GM23338 (cell line): ENCODE measurements around the gene CWC22. TPM values are rescaled to one million over a fixed set of nuclear protein-coding genes. Genes with fewer than 3 reads are reported as not detected.

ENCODE experiments used
- ATAC-seq: fragments of 200-7000 bp; cut with Tn5 transposase; 3 replicates; pipeline ENCODE4 v1.9.1; 2020
- DNase-seq: peaks from one replicate; pipeline ENCODE4 v3.0.0-alpha.2; 2015; ENCODE audit warnings: low spot score
- H2AFZ ChIP-seq: fragments of 200-600 bp; sonication (generic); 2 replicates; pipeline ENCODE4 v1.8.0; 2016; ENCODE audit warnings: antibody characterized with exemption, mild to moderate bottlenecking, moderate library complexity
- H3F3A ChIP-seq: fragments of 200-600 bp; sonication (generic); replicated peaks from 2 replicates; pipeline ENCODE4 v1.8.0; 2017; ENCODE audit warnings: antibody characterized with exemption, mixed run types, low read depth
- H3K27ac ChIP-seq: fragments of 200-600 bp; sonication (generic); 2 replicates; pipeline ENCODE4 v1.6.1; 2016; ENCODE audit warnings: low read depth
- H3K27me3 ChIP-seq: fragments of 200-600 bp; sonication (generic); 2 replicates; pipeline ENCODE4 v1.8.0; 2016; ENCODE audit warnings: mild to moderate bottlenecking, mixed run types, moderate library complexity; ENCODE audit not compliant: insufficient read depth
- H3K36me3 ChIP-seq: fragments of 200-600 bp; sonication (generic); 2 replicates; pipeline ENCODE4 v1.8.0; 2016; ENCODE audit warnings: mild to moderate bottlenecking; ENCODE audit not compliant: insufficient read depth
- H3K4me1 ChIP-seq: fragments of 200-600 bp; sonication (generic); 2 replicates; pipeline ENCODE4 v1.8.0; 2016; ENCODE audit warnings: mild to moderate bottlenecking, moderate library complexity; ENCODE audit not compliant: insufficient read depth
- H3K4me2 ChIP-seq: fragments of 200-600 bp; sonication (generic); 2 replicates; pipeline ENCODE4 v1.7.1; 2017; ENCODE audit warnings: mixed run types
- H3K4me3 ChIP-seq: fragments of 200-600 bp; sonication (generic); 2 replicates; pipeline ENCODE4 v1.6.1; 2016; ENCODE audit warnings: mixed run types
- H3K79me2 ChIP-seq: fragments of 200-600 bp; sonication (generic); replicated peaks from 2 replicates; pipeline ENCODE4 v1.8.0; 2017; ENCODE audit warnings: mild to moderate bottlenecking; ENCODE audit not compliant: insufficient read depth
- H3K9me2 ChIP-seq: fragments of 200-600 bp; sonication (generic); 2 replicates; pipeline ENCODE4 v1.8.0; 2017; ENCODE audit not compliant: insufficient read depth
- H4K20me1 ChIP-seq: fragments of 200-600 bp; sonication (generic); replicated peaks from 2 replicates; pipeline ENCODE4 v1.8.0; 2017; ENCODE audit warnings: mild to moderate bottlenecking; ENCODE audit not compliant: insufficient read depth
- H3K27ac Mint-ChIP-seq: 2 replicates; pipeline ENCODE4 v1.8.0; 2020; ENCODE audit warnings: inconsistent platforms, mild to moderate bottlenecking, moderate library complexity, mixed read lengths
- H3K27me3 Mint-ChIP-seq: 3 replicates; pipeline ENCODE4 v1.8.0; 2022; ENCODE audit warnings: low read depth, mild to moderate bottlenecking, moderate library complexity, mixed read lengths, inconsistent platforms; ENCODE audit not compliant: insufficient read depth, poor library complexity
- H3K36me3 Mint-ChIP-seq: 3 replicates; pipeline ENCODE4 v1.8.0; 2021; ENCODE audit warnings: low read depth, mild to moderate bottlenecking, inconsistent platforms, moderate library complexity, mixed read lengths
- H3K4me1 Mint-ChIP-seq: 3 replicates; pipeline ENCODE4 v1.8.0; 2020; ENCODE audit warnings: mild to moderate bottlenecking, inconsistent platforms, mixed read lengths
- H3K4me3 Mint-ChIP-seq: 3 replicates; pipeline ENCODE4 v1.8.0; 2021; ENCODE audit warnings: moderate library complexity, mild to moderate bottlenecking, inconsistent platforms, mixed read lengths
- H3K9me3 Mint-ChIP-seq: 3 replicates; pipeline ENCODE4 v1.8.0; 2020; ENCODE audit warnings: moderate library complexity, mild to moderate bottlenecking, inconsistent platforms, mixed read lengths
- CREB1 ChIP-seq: fragments of 250-450 bp; sonication (Bioruptor Pico); IDR thresholded peaks from 2 replicates; pipeline ENCODE4 v1.5.0; 2020; ENCODE audit warnings: low read depth, mild to moderate bottlenecking, moderate library complexity
- EZH2 ChIP-seq: fragments of 200-600 bp; sonication (generic); IDR thresholded peaks from one replicate; pipeline ENCODE4 v1.8.0; 2017; ENCODE audit warnings: antibody characterized with exemption, mild to moderate bottlenecking, low read depth; ENCODE audit not compliant: unreplicated experiment
- EZH2phosphoT487 ChIP-seq: fragments of 200-600 bp; sonication (generic); IDR thresholded peaks from one replicate; pipeline ENCODE4 v1.8.1; 2018; ENCODE audit warnings: antibody characterized with exemption; ENCODE audit not compliant: unreplicated experiment
- JUNB ChIP-seq: IDR thresholded peaks from one replicate; pipeline ENCODE4 v1.6.1; 2016; ENCODE audit warnings: antibody characterized with exemption; ENCODE audit not compliant: unreplicated experiment
- NANOG ChIP-seq: IDR thresholded peaks from 2 replicates; pipeline ENCODE4 v1.6.1; 2016; ENCODE audit warnings: antibody characterized with exemption, borderline replicate concordance
- ZNF114 ChIP-seq: fragments of 250-450 bp; sonication (Bioruptor Pico); IDR thresholded peaks from 2 replicates; pipeline ENCODE4 v1.5.0; 2020; ENCODE audit warnings: mild to moderate bottlenecking, moderate library complexity
- ZNF331 ChIP-seq: fragments of 250-450 bp; sonication (Bioruptor Pico); IDR thresholded peaks from 2 replicates; pipeline ENCODE4 v1.5.0; 2020; ENCODE audit warnings: low read depth, mild to moderate bottlenecking, moderate library complexity
- polyA plus RNA-seq: library from polyadenylated mRNA; unstranded; fragments of >200 nt; fragmentation: Nextera tagmentation; extraction: Ambion mirVana; gene quantifications from 2 replicates; pipeline ENCODE4 v1.2.1, GENCODE V29; 2016
- total RNA-seq: library from RNA; depleted of rRNA; stranded (reverse); fragments of >200 nt; shearing (Covaris generic); gene quantifications from 2 replicates; pipeline ENCODE4 v1.2.3, GENCODE V29; 2014
- TF ChIP-seq, protein P1 (sequence below): fragments of 250-450 bp; sonication (Bioruptor Pico); IDR thresholded peaks from 2 replicates; pipeline ENCODE4 v1.5.0; 2020; ENCODE audit warnings: mild to moderate bottlenecking, moderate library complexity
- TF ChIP-seq, protein P2 (sequence below): IDR thresholded peaks from 2 replicates; pipeline ENCODE4 v1.6.1; 2016; ENCODE audit warnings: antibody characterized with exemption
- TF ChIP-seq, protein P3 (sequence below): IDR thresholded peaks from one replicate; pipeline ENCODE4 v1.6.1; 2018; ENCODE audit warnings: antibody characterized with exemption; ENCODE audit not compliant: unreplicated experiment

Gene CWC22
- total and polyA plus RNA-seq, 2 experiments from 2014 or later, result 36.0 to 38.3 TPM

DNA sequence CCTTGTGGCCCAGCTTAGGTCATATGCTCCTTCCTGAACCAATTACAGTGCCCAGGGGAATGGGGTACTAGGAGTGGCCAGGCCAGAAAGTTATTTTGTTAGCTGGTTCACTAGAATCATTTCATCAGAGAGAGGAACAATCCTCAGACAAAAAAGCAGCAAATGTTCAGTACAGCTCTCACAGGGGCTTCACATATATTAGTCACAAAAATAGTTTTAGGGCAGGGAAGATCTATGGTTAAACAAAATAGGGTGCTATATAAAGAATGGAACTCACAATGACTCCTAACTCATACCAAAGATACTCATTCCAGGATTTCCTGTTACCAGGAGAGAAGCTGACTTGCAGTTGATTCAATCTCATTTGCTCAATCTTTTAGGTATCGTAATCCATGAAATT lies 71.0 kb downstream of the CWC22 start:
- H2AFZ ChIP-seq, result no peak overlapping the region

More for the DNA sequence above, 71.0 kb downstream of the CWC22 start:
- no peak overlapping the region for H3K4me2 ChIP-seq
- Mint-ChIP-seq H3K9me3 (peaks cover 5% of the 10 kb centered on the region; the same call in 2 of the 3 replicates), H3K27me3 (peaks cover 3% of the 10 kb centered on the region), H3K27ac (no peak overlapping the region), H3K4me1 (peaks cover 13% of the 10 kb centered on the region), H3K4me3 (no peak overlapping the region), H3K36me3 (peaks cover 2% of the 10 kb centered on the region; the same call in 1 of the 3 replicates)
- H4K20me1 ChIP-seq, result no peaks in the 10 kb centered on the region
- no peaks in the 10 kb centered on the region for H3K9me2 ChIP-seq
- ATAC-seq, result no peak
- no peaks in the 10 kb centered on the region for H3K79me2 ChIP-seq
- no peaks in the 10 kb centered on the region for H3K36me3 ChIP-seq
- H3K27me3 ChIP-seq, result no peaks in the 10 kb centered on the region
- no peak for DNase-seq
- no peaks in the 10 kb centered on the region for H3F3A ChIP-seq
- H3K4me1 ChIP-seq, result no peaks in the 10 kb centered on the region
- no peak overlapping the region for H3K4me3 ChIP-seq
- no peak overlapping the region for H3K27ac ChIP-seq
- TF ChIP-seq EZH2phosphoT487, result no peak
- TF ChIP-seq JUNB, result no peak
- no peak for TF ChIP-seq ZNF331 (CRISPR knock-in tag)
- TF ChIP-seq, protein P1, sequence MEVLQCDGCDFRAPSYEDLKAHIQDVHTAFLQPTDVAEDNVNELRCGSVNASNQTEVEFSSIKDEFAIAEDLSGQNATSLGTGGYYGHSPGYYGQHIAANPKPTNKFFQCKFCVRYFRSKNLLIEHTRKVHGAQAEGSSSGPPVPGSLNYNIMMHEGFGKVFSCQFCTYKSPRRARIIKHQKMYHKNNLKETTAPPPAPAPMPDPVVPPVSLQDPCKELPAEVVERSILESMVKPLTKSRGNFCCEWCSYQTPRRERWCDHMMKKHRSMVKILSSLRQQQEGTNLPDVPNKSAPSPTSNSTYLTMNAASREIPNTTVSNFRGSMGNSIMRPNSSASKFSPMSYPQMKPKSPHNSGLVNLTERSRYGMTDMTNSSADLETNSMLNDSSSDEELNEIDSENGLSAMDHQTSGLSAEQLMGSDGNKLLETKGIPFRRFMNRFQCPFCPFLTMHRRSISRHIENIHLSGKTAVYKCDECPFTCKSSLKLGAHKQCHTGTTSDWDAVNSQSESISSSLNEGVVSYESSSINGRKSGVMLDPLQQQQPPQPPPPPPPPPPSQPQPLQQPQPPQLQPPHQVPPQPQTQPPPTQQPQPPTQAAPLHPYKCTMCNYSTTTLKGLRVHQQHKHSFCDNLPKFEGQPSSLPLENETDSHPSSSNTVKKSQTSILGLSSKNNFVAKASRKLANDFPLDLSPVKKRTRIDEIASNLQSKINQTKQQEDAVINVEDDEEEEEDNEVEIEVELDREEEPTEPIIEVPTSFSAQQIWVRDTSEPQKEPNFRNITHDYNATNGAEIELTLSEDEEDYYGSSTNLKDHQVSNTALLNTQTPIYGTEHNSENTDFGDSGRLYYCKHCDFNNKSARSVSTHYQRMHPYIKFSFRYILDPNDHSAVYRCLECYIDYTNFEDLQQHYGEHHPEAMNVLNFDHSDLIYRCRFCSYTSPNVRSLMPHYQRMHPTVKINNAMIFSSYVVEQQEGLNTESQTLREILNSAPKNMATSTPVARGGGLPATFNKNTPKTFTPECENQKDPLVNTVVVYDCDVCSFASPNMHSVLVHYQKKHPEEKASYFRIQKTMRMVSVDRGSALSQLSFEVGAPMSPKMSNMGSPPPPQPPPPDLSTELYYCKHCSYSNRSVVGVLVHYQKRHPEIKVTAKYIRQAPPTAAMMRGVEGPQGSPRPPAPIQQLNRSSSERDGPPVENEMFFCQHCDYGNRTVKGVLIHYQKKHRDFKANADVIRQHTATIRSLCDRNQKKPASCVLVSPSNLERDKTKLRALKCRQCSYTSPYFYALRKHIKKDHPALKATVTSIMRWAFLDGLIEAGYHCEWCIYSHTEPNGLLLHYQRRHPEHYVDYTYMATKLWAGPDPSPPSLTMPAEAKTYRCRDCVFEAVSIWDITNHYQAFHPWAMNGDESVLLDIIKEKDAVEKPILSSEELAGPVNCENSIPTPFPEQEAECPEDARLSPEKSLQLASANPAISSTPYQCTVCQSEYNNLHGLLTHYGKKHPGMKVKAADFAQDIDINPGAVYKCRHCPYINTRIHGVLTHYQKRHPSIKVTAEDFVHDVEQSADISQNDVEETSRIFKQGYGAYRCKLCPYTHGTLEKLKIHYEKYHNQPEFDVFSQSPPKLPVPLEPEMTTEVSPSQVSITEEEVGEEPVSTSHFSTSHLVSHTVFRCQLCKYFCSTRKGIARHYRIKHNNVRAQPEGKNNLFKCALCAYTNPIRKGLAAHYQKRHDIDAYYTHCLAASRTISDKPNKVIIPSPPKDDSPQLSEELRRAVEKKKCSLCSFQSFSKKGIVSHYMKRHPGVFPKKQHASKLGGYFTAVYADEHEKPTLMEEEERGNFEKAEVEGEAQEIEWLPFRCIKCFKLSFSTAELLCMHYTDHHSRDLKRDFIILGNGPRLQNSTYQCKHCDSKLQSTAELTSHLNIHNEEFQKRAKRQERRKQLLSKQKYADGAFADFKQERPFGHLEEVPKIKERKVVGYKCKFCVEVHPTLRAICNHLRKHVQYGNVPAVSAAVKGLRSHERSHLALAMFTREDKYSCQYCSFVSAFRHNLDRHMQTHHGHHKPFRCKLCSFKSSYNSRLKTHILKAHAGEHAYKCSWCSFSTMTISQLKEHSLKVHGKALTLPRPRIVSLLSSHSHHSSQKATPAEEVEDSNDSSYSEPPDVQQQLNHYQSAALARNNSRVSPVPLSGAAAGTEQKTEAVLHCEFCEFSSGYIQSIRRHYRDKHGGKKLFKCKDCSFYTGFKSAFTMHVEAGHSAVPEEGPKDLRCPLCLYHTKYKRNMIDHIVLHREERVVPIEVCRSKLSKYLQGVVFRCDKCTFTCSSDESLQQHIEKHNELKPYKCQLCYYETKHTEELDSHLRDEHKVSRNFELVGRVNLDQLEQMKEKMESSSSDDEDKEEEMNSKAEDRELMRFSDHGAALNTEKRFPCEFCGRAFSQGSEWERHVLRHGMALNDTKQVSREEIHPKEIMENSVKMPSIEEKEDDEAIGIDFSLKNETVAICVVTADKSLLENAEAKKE (CRISPR knock-in tag), result no peak
- no peak for TF ChIP-seq EZH2
- TF ChIP-seq NANOG, result no peak
- TF ChIP-seq, protein P2, sequence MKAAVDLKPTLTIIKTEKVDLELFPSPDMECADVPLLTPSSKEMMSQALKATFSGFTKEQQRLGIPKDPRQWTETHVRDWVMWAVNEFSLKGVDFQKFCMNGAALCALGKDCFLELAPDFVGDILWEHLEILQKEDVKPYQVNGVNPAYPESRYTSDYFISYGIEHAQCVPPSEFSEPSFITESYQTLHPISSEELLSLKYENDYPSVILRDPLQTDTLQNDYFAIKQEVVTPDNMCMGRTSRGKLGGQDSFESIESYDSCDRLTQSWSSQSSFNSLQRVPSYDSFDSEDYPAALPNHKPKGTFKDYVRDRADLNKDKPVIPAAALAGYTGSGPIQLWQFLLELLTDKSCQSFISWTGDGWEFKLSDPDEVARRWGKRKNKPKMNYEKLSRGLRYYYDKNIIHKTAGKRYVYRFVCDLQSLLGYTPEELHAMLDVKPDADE, result no peak
- no peak for TF ChIP-seq ZNF114 (CRISPR knock-in tag)
- TF ChIP-seq, protein P3, sequence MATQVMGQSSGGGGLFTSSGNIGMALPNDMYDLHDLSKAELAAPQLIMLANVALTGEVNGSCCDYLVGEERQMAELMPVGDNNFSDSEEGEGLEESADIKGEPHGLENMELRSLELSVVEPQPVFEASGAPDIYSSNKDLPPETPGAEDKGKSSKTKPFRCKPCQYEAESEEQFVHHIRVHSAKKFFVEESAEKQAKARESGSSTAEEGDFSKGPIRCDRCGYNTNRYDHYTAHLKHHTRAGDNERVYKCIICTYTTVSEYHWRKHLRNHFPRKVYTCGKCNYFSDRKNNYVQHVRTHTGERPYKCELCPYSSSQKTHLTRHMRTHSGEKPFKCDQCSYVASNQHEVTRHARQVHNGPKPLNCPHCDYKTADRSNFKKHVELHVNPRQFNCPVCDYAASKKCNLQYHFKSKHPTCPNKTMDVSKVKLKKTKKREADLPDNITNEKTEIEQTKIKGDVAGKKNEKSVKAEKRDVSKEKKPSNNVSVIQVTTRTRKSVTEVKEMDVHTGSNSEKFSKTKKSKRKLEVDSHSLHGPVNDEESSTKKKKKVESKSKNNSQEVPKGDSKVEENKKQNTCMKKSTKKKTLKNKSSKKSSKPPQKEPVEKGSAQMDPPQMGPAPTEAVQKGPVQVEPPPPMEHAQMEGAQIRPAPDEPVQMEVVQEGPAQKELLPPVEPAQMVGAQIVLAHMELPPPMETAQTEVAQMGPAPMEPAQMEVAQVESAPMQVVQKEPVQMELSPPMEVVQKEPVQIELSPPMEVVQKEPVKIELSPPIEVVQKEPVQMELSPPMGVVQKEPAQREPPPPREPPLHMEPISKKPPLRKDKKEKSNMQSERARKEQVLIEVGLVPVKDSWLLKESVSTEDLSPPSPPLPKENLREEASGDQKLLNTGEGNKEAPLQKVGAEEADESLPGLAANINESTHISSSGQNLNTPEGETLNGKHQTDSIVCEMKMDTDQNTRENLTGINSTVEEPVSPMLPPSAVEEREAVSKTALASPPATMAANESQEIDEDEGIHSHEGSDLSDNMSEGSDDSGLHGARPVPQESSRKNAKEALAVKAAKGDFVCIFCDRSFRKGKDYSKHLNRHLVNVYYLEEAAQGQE, result no peak
- no peak for TF ChIP-seq CREB1 (CRISPR knock-in tag)
